Aorta (tissue), 5 donors: ENCODE data around the gene CELF2. TPM values are rescaled to one million over a fixed set of nuclear protein-coding genes. Genes with fewer than 3 reads are reported as not detected.
A peak's percentile ranks its signal among the peaks of the same experiment; 100 is the strongest.

ENCODE experiments used
- ATAC-seq: fragments of 200-7000 bp; cut with Tn5 transposase; one replicate; pipeline ENCODE4 v1.9.1; 2022; ENCODE audit warnings: moderate library complexity; ENCODE audit not compliant: low FRiP score
- DNase-seq, 2 donors: peaks; one replicate each; pipeline ENCODE4 v3.0.0-alpha.2; 2020
- H3K27ac ChIP-seq, 2 donors: one replicate each; pipeline ENCODE4 v1.5.1; 2013; ENCODE audit warnings: low read length in 2 of 2, mild to moderate bottlenecking in 2 of 2, moderate library complexity in 2 of 2, control low read depth in 1 of 2, inconsistent platforms in 1 of 2, low read depth in 1 of 2
- H3K27me3 ChIP-seq, 2 donors: one replicate each; pipeline ENCODE4 v1.6.1; 2013; ENCODE audit warnings: control low read depth in 1 of 2, low read length in 1 of 2, mild to moderate bottlenecking in 1 of 2, moderate library complexity in 1 of 2; ENCODE audit not compliant: insufficient read depth in 2 of 2, control insufficient read depth in 1 of 2
- H3K36me3 ChIP-seq, 2 donors: one replicate each; pipeline ENCODE4 v1.6.1; 2013; ENCODE audit warnings: control low read depth in 1 of 2, low read length in 1 of 2, mild to moderate bottlenecking in 1 of 2; ENCODE audit not compliant: insufficient read depth in 2 of 2, control insufficient read depth in 1 of 2
- H3K4me1 ChIP-seq, 2 donors: one replicate each; pipeline ENCODE4 v1.6.1; 2013; ENCODE audit warnings: low read length in 2 of 2, control low read depth in 1 of 2, mild to moderate bottlenecking in 1 of 2, moderate library complexity in 1 of 2; ENCODE audit not compliant: insufficient read depth in 2 of 2, control insufficient read depth in 1 of 2
- H3K4me3 ChIP-seq, 2 donors: one replicate each; pipeline ENCODE4 v1.5.1; 2013; ENCODE audit warnings: low read length in 2 of 2, control low read depth in 1 of 2, mild to moderate bottlenecking in 1 of 2
- H3K9me3 ChIP-seq: one replicate; pipeline ENCODE4 v1.6.1; 2013; ENCODE audit warnings: mild to moderate bottlenecking, low read length; ENCODE audit not compliant: control insufficient read depth
- WGBS, 2 donors: extraction: QIAGEN DNeasy Blood & Tissue Kit; methylation state at CpG; one replicate each; pipeline ENCODE4 v1.1.7; 2013; 5-methylcytosine and 5-hydroxymethylcytosine counted together
- intact Hi-C, 2 donors: fragments of 100-400 bp; cut with DNase I; formaldehyde crosslinking; loops; one replicate each; pipeline versions ENCODE4 v1.14.2 to v1.15.0; 2022
- polyA plus RNA-seq, 2 donors: library from polyadenylated mRNA; stranded (reverse); fragments of 200-250 nt; gene quantifications; one replicate each; pipeline ENCODE4 v1.2.3, GENCODE V29; 2013
- total RNA-seq, 2 donors: library from RNA; stranded (reverse); fragmentation: NEBNext Ultra II Directional; extraction: Animal tissue kit (Norgen Biotek cat#: 25700); gene quantifications; one replicate each; pipeline ENCODE4 v1.2.1, GENCODE V29; 2021
- donor health status: healthy with polysubstance abuse.
- donor health status: Bipolar disorder and iron deficiency.
- donor health status: DM: no; HTN: no; CAD: no.
- donor health status: DM: no; HTN: no; CAD: no.
- donor health status: DM: yes; HTN: yes; CAD: no.

Gene CELF2
- total and polyA plus RNA-seq, 4 donors, result 10.9 to 55.4 (median 36.4) TPM

DNA sequence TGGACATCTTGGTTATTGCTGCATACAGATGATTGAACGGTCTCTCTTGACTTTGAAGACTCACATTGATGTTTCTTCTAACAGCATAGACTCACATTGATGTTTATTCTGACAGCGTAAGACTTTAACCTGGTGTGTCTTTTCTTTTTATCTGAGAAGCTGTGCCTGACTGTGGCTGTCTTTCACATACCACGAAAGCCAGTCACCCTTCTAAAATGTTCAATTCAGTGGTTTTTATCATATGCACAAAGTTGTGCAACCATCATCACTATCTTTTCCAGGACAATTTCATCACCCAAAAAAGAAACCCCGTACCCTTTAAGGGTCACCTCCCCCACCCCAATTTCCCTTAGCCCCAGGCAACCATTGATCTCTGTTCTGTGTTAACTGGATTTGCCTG is 24.7 kb downstream of the CELF2 start:
- Histone ChIP-seq H3K9me3 (no peaks in the 10 kb centered on the region), H3K4me1 (peaks cover 2 to 6% of the 10 kb centered on the region in 2 donors), H3K36me3 (no peaks in the 10 kb centered on the region), H3K27me3 (no peaks in the 10 kb centered on the region), H3K27ac (no peak overlapping the region), H3K4me3 (no peak overlapping the region)
- intact Hi-C loops, result no loop called here
- DNase-seq (no peak), ATAC-seq (no peak)
- 91 to 93% methylated on average over 4 of the region's 4 CpGs for WGBS, 2 donors

DNA sequence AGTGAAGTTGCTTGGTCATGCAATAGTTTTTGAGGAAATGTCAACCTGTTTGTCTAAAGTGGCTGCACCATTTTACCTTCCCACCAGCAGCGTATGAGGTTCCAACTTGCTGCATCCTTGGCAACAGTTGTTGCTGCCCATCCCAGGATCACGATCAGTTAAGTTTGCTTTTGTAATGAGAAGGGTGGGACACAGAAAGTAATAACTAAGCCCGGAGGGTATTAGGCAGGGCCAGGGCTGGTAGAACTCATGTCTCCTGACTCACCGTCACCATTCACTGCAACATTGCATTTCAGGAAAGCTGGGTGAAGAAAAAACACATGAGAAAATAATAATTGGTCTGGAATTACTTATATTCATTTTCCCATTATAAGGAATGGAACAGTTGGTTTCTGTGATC is 25.4 kb downstream of the CELF2 start:
- peaks cover 2 to 6% of the 10 kb centered on the region in 2 donors for H3K4me1 ChIP-seq
- no peak overlapping the region for H3K27ac ChIP-seq
- DNase-seq (no peak), ATAC-seq (no peak)
- H3K4me3 ChIP-seq, result no peak overlapping the region
- H3K27me3 ChIP-seq, result no peaks in the 10 kb centered on the region
- WGBS, 2 donors, result 88% methylated on average over 4 of the region's 4 CpGs
- H3K9me3 ChIP-seq, result no peaks in the 10 kb centered on the region
- intact Hi-C loops, result no loop called here
- no peaks in the 10 kb centered on the region for H3K36me3 ChIP-seq

DNA sequence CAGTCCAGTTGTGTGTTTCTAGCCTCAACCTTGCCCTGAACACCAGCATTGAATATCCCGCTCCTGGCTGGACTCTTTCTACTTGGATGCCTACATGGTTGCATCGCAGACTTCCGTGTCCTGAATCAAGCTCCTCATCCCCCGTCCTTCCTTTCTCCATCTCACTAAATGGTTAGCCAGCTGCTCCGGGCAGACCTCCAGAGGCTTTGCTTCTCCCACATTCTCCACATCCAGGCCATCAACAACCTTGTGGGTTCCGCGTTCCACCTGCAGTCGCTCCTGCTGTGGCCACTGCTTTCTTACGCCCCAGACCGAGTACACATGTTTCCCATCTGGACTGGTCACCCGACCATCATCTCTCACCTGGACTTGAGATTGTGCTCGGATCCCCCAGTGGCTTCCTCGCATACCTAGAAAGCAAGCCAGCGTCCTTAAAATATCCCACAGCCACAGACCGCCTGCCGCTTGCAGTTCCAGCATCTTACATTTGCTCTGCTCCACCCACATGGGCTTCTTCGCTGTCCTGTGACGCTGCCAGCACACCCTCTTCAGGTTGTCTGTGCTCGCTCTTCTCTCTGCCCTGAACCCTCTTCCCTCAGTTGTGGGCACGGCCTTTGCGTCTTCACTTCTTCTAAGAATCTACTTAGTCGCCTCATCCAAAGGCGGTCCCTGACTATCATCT is 25.9 kb downstream of the CELF2 start:
- DNase-seq (no peak), ATAC-seq (no peak)
- Histone ChIP-seq H3K9me3 (no peaks in the 10 kb centered on the region), H3K4me3 (no peak overlapping the region), H3K36me3 (no peaks in the 10 kb centered on the region), H3K27me3 (no peaks in the 10 kb centered on the region), H3K4me1 (peaks cover 6% of the 10 kb centered on the region in 2 donors), H3K27ac (no peak overlapping the region)
- intact Hi-C loops, result no loop called here
- WGBS, 2 donors, result 96% methylated on average over 23 of the region's 23 CpGs

DNA sequence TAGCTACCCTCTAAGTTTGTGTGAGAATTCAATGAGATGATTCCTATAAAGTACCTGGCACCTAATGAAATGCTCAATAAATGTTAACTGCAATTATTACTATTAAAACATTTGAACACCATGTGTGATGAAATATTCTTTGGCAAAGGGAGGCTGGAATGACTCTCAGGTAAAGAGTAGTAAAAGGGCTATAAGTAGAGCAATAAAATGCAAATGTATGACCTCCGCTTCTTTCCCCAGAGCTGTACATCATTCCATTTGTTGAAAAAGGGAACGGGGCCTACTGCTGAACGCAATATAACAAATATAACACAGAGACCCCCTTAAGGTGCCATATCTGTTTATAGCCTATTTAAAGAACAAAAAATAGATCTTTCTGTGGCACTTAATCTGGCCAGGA is 27.8 kb downstream of the CELF2 start:
- Histone ChIP-seq H3K27me3 (no peaks in the 10 kb centered on the region), H3K36me3 (no peaks in the 10 kb centered on the region), H3K27ac (no peak overlapping the region), H3K9me3 (no peaks in the 10 kb centered on the region), H3K4me1 (peaks cover 9% of the 10 kb centered on the region in 2 donors), H3K4me3 (no peak overlapping the region)
- intact Hi-C loops, result no loop called here
- 95 to 96% methylated on average over 3 of the region's 3 CpGs for WGBS, 2 donors
- ATAC-seq (no peak), DNase-seq (no peak)

DNA sequence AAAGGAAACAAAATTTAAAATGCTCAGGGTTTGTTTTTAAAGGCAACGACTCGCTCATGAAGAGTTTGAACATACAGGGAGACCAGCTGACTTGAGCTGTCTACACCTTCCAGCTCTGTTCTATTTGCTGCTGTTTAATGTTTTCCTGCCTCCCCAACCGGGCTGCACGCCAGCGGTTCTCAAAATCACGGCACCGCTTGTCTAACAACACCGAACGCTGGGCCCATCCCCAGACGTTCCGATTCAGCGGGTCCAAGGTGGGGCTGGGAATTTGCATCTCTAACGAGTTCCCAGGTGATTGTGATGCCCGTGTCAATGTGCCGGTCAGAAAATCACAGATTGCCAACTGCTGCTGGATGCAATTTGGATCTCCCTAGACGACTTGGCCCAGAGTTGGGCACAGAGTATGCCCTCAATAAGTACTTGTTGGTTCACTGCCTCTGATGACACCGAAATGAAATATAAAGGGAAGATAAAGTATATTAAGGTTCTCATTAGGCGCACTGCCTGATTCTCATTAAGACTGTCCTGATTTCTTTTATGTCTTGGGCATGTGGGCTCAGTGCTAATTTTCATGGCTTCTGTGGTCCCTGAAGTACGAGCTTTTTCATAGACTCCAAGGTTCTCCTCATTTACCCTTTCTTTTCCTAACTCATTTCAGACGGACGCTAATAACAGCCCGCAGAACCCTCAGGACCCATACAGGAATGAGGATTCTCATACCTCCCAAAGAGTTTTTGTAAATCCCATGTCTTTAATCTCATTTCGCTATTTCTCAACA is 28.5 kb downstream of the CELF2 start:
- no peaks in the 10 kb centered on the region for H3K9me3 ChIP-seq
- WGBS, 2 donors, result 47% methylated on average over 23 of the region's 23 CpGs
- no peaks in the 10 kb centered on the region for H3K36me3 ChIP-seq
- ATAC-seq (no peak), DNase-seq (peak in 1 of 2 donors; percentile 72)
- H3K4me1 ChIP-seq, result peaks cover 9% of the 10 kb centered on the region in 2 donors
- H3K27me3 ChIP-seq, result no peaks in the 10 kb centered on the region
- H3K4me3 ChIP-seq, result no peak overlapping the region
- peak overlapping the region in 1 of 2 donors; percentile 21 for H3K27ac ChIP-seq
- intact Hi-C loops, result no loop called here

DNA sequence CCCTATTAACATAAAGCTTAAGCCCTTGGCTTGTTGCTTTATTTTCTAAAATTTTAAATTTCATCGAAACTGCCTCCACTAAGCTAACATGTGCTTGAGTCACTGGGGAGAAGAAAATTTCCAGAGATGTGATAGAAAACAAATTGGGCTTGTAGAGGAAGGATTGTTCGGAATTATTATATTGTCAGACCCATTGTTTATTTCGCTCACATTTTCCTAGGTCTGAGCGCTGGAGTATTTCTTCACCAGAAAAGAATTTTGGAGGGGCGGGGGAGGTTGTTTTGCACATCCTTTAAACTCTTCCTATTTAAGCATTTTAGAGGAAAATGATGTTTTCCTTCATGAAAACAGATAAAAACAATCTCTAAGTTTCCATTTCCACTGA is 29.1 kb downstream of the CELF2 start:
- no peaks in the 10 kb centered on the region for H3K9me3 ChIP-seq
- no peak overlapping the region for H3K27ac ChIP-seq
- intact Hi-C loops, result no loop called here
- DNase-seq (no peak), ATAC-seq (no peak)
- H3K4me1 ChIP-seq, result peaks cover 9% of the 10 kb centered on the region in 2 donors
- no peaks in the 10 kb centered on the region for H3K27me3 ChIP-seq
- no peak overlapping the region for H3K4me3 ChIP-seq
- WGBS, 2 donors, result 78 to 80% methylated on average over 5 of the region's 5 CpGs
- H3K36me3 ChIP-seq, result no peaks in the 10 kb centered on the region

DNA sequence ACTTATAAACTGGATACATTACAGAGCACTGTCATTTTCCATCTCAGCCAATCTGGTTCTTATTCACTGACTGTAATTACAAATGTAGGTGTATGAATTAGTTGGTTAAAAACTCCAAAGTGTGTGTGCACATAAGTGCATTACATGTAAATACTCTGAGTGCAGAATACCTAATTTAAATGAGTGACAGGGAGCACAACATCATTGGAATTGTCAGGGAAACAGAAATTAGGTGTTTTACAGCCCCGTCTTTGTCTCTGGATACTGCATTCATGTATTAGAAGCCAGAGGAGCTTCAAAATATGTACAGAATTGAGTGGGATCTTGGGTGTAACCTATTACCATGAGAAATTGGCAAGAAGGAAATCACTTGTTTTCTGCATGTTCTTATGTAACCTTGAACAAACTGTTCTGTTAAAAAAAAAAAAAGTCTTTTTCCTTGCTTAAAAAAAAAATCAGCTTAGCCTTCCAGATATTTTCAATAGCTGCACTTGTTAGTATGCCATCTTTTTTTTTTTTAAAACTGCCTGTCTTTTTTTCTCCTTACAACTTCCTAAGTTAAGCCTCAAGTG is 31.1 kb downstream of the CELF2 start:
- WGBS, 2 donors, result 45 to 46% methylated on average over 1 of the region's 1 CpG
- H3K9me3 ChIP-seq, result no peaks in the 10 kb centered on the region
- intact Hi-C loops, result no loop called here
- ATAC-seq (peak; percentile 65), DNase-seq (no peak)
- no peaks in the 10 kb centered on the region for H3K36me3 ChIP-seq
- peaks cover 9% of the 10 kb centered on the region in 2 donors for H3K4me1 ChIP-seq
- H3K27ac ChIP-seq, result no peak overlapping the region
- no peaks in the 10 kb centered on the region for H3K27me3 ChIP-seq
- H3K4me3 ChIP-seq, result no peak overlapping the region

DNA sequence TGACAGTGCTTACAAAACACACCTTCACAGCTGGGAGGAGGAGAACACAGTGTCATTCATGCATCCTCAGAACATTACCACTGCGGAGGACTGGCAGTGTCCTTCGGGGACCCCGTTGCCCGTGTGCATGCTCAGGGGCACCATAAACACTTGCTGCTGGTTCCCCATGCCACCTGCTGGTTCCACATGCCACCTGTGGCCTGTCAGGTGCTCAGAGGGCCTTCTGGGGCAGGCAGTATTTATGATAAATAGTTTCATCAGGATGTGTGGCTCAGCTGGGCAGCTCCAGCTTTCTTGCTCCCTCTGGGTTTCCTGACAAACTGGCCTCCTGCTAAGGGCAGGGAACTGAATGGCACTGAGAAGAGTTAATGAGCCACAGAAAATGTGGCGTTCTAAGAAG is 32.1 kb downstream of the CELF2 start:
- Histone ChIP-seq H3K9me3 (no peaks in the 10 kb centered on the region), H3K27me3 (no peaks in the 10 kb centered on the region), H3K27ac (peak overlapping the region in 1 of 2 donors; percentile 62), H3K36me3 (no peaks in the 10 kb centered on the region), H3K4me1 (peaks cover 9% of the 10 kb centered on the region in 2 donors), H3K4me3 (no peak overlapping the region)
- ATAC-seq, result no peak
- intact Hi-C loops, result loop anchor here in 1 of 2 donors (10.0 kb wide), 1 partner anchor 225 kb away; no protein-coding TSS in a partner anchor
- DNase-seq, result no peak
- 88 to 89% methylated on average over 5 of the region's 5 CpGs for WGBS, 2 donors
